ENCODE results near the gene SLC6A1. TPM values are rescaled to one million over a fixed set of nuclear protein-coding genes. Genes with fewer than 3 reads are reported as not detected.

SLC6A1 gene
- total and polyA plus RNA-seq, 3 donors from 2014 or later: 13.9 to 14.7 (median 14.4) TPM

DNA sequence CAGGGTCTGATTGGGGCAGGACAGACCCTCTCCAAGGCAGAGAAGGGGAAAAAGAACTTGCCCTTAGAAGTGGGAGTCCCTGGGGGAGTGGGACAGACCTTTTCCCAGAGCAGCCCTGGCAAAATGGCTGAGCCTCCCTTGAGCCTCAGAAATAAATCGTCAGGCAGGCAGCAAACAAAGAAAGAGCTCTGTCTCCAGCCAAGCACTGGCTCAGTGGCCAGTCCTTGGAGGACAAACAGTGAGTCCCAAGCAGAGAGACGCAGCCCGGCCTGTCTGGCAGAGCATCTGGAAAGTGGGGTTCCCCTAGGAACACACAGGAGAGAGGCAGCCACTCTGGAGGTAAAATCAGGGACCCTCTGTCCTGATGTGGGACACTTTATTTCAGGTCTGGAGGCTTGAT lies 1.8 kb downstream of the SLC6A1 start:
- H3K9me3 ChIP-seq: no peaks in the 10 kb centered on the region
- H3K27ac ChIP-seq: no peak overlapping the region
- no peak overlapping the region for H3K4me3 ChIP-seq
- H3K27me3 ChIP-seq: no peaks in the 10 kb centered on the region
- TF ChIP-seq POLR2A (IDR thresholded peaks at IDR 0.05): no peak
- TF ChIP-seq, protein P1, sequence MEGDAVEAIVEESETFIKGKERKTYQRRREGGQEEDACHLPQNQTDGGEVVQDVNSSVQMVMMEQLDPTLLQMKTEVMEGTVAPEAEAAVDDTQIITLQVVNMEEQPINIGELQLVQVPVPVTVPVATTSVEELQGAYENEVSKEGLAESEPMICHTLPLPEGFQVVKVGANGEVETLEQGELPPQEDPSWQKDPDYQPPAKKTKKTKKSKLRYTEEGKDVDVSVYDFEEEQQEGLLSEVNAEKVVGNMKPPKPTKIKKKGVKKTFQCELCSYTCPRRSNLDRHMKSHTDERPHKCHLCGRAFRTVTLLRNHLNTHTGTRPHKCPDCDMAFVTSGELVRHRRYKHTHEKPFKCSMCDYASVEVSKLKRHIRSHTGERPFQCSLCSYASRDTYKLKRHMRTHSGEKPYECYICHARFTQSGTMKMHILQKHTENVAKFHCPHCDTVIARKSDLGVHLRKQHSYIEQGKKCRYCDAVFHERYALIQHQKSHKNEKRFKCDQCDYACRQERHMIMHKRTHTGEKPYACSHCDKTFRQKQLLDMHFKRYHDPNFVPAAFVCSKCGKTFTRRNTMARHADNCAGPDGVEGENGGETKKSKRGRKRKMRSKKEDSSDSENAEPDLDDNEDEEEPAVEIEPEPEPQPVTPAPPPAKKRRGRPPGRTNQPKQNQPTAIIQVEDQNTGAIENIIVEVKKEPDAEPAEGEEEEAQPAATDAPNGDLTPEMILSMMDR (IDR thresholded peaks at IDR 0.05): no peak
- intact Hi-C loops (cut with DNase I; ENCODE audit: low total_unique reads): no loop called here
- DNase-seq: no peak
- H3K36me3 ChIP-seq (ENCODE audit: low read depth, missing control alignments): no peaks in the 10 kb centered on the region
- 11 to 14% methylated on average over 1 to 3 of the region's 3 CpGs for WGBS, 2 donors
- peaks cover 13% of the 10 kb centered on the region for H3K4me1 ChIP-seq

DNA sequence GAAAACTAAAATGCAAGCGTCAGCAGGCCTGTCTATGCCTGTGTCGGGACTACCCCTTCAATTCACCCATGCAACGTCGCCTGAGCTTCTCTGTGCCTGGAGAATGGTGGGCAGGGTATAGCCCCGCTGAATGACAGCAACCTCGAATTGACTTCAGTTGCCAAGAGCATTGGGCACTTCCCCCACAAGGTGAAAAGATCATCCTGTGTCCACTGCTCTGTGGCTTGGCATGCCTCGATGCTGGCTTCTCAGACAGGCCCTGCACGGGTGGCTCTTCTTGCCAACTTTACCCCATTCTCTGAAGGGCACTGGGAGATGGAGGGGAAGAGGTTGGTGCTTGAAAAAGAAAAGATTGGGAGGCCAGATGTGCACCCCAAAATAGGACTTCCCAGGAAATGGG lies 3.3 kb downstream of the SLC6A1 start:
- no peak for DNase-seq
- Histone ChIP-seq H3K36me3 (ENCODE audit: low read depth, missing control alignments) (no peaks in the 10 kb centered on the region), H3K9me3 (no peaks in the 10 kb centered on the region), H3K27ac (no peak overlapping the region), H3K4me1 (peaks cover 13% of the 10 kb centered on the region), H3K27me3 (no peaks in the 10 kb centered on the region), H3K4me3 (no peak overlapping the region)
- intact Hi-C loops (cut with DNase I; ENCODE audit: low total_unique reads): no loop called here
- WGBS, 2 donors: 80 to 87% methylated on average over 8 of the region's 8 CpGs
- no peak for TF ChIP-seq POLR2A (IDR thresholded peaks at IDR 0.05)
- TF ChIP-seq, protein P1 (IDR thresholded peaks at IDR 0.05): no peak

DNA sequence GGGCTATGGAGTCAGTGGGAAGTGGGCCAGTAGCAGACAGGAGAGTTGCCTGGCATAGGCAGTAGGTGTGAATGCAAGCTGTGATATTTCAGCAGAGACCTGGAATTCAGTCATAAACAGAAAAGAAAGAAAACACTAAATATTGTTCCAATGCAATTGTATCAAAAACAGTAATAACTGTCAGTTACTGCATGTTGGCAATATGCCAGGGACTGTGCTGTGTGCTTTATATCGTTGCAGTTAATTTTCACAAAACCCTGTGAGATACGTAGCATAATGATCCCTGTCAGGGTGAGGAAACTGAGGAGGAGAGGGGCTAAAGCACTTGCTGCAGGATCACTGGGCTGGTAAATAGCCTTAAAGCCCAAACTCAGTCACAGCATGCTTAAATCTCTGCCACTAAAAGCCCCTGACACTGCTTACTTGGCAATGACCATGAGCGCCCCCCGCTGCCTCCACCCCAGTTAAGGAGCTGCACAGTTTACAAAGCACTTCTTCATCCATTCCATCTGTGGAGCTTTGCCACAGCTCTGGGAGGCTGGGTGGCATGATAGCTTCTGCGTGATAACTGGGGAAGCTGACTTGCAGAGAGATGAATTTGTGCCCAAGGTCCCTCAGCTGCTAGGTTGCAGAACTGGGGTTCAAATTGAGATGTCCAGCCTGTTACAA lies 3.9 kb downstream of the SLC6A1 start:
- Histone ChIP-seq H3K36me3 (ENCODE audit: low read depth, missing control alignments) (no peaks in the 10 kb centered on the region), H3K9me3 (no peaks in the 10 kb centered on the region), H3K27me3 (no peaks in the 10 kb centered on the region), H3K4me1 (peaks cover 13% of the 10 kb centered on the region), H3K4me3 (no peak overlapping the region), H3K27ac (no peak overlapping the region)
- WGBS, 2 donors: 47 to 79% methylated on average over 5 of the region's 5 CpGs
- no peak for DNase-seq
- intact Hi-C loops (cut with DNase I; ENCODE audit: low total_unique reads): no loop called here
- no peak for TF ChIP-seq POLR2A (IDR thresholded peaks at IDR 0.05)
- TF ChIP-seq, protein P1 (IDR thresholded peaks at IDR 0.05): no peak

DNA sequence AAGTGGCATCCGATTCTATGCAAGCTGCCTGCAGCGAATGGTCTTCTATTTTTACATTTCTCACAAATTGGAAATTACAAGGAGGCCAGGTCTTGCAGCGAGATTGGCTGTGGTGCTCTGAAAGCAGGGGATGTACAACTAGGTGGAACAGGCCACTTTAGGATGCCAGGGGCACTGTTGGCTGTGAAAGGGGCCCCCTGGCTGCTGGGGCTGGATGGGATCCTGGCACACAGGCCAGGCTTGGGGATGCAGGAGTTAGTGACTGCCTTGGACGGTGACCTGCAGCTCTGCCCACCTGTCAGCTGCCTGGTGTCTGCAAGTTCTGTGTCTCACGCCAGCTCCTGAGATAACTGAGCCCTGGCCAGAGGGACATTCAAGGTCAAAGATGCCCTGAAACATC lies 4.6 kb downstream of the SLC6A1 start:
- no peak for DNase-seq

More for the DNA sequence above, 4.6 kb downstream of the SLC6A1 start:
- no peak overlapping the region for H3K27ac ChIP-seq
- TF ChIP-seq, protein P1 (IDR thresholded peaks at IDR 0.05): no peak
- TF ChIP-seq POLR2A (IDR thresholded peaks at IDR 0.05): no peak
- no peak overlapping the region for H3K4me3 ChIP-seq
- intact Hi-C loops (cut with DNase I; ENCODE audit: low total_unique reads): no loop called here
- no peaks in the 10 kb centered on the region for H3K9me3 ChIP-seq
- 70 to 73% methylated on average over 4 to 5 of the region's 5 CpGs for WGBS, 2 donors
- H3K27me3 ChIP-seq: no peaks in the 10 kb centered on the region
- peaks cover 9% of the 10 kb centered on the region for H3K4me1 ChIP-seq
- no peaks in the 10 kb centered on the region for H3K36me3 ChIP-seq (ENCODE audit: low read depth, missing control alignments)
